ENCODE results near the gene TRAF1.

Gene TRAF1

DNA sequence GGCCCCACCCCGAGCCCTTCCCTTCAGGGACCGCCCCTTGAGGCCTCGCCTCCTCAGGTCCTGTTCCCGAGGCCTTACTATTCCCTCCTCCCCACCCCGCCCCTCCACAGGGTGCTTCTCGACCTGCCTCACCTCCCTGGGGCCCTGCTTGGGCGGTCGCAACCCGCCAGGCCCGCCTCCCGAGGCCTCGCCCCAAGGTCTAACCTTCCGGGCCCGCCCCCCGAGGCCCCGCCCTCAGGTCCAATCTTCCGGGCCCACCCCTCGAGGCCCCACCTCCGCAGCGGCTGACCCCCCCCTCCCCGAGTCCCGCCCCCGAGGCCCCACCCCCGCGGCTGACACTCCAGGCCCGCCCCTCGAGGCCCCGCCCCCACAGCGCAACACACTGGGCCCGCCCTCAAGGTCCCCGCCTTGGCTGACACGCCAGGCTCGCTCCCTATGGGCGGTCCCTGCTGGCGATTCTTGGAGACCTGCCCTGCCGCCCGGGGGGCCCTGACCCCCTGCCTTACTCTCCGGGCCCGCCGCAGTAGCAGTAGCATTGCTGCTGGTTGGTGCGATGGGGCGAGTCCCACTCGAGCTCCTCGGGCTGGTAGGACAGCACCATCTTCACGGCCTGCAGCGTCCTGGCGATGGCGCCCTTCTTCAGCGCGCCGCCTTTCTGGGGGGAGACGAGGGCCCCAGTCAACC, 57.8 kb downstream of the TRAF1 start:
- DNase-seq (ENCODE audit: low read depth), result peak; percentile 97

DNA sequence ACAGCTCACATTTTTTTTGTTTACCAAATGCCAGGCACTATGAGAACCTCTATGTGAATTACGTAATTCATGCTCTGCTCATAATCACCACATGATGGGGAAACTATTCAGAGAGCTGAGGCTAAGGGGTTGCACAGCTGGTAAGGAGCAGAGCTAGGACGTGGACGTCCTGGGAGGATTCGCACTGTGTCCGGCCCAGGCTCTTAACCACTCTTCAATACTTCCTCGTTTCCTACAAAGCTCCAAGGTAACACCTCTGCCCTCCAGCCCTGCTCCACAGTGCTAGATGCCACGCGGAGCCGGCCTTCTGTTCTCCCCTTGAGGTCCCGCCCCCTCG, 58.3 kb downstream of the TRAF1 start:
- DNase-seq (ENCODE audit: low read depth), result no peak

DNA sequence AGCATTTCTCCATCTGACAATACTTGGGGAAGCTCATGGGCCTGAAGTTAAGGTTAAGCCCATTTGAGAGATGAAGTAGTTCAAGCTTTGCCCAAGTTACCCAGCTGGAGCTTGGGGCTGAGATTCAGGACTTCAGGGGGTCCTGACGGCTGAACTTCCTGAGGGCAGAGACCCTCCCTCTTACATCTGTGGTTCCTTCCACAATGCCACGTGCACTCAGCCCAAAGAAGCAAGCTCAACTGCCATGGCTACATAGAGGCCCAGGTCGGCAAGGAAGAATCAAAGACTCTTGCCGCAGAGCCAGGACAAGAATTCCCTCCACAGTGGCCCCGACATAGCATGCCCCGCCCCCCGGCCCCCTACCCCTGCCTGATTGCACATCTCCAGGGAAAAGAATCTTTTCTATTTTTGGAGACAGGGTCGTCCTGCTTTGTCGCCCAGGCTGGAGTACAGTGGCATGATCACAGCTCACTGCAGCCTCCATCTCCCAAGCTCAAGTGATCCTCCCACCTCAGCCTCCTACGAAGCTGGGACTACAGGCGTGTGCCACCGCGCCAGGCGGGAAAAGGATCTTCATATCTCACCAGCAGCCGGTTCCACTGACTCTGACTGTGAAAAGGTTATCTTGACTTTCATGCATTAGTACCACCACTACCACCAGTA, 58.8 kb downstream of the TRAF1 start:
- no peak for DNase-seq (ENCODE audit: low read depth)

DNA sequence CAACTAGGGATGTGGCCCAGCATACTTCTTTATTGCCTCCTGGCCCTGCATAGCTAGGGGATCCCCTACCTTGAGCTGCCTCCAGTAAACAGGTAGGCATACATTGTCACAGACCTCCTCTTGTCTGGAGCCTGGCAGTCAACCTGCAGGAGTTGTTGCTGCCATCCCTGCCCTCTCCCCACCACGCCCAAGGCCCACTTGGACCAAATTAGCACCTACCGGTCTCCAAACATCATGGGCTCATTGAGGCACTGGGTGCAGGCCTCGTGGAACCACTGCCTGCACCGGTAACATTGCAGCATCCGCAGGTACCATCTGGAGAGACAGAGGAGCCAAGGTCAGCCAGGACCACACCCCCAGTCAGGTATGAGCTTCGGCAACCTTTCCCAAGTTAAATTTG, 59.9 kb downstream of the TRAF1 start:
- DNase-seq (ENCODE audit: low read depth), result no peak

DNA sequence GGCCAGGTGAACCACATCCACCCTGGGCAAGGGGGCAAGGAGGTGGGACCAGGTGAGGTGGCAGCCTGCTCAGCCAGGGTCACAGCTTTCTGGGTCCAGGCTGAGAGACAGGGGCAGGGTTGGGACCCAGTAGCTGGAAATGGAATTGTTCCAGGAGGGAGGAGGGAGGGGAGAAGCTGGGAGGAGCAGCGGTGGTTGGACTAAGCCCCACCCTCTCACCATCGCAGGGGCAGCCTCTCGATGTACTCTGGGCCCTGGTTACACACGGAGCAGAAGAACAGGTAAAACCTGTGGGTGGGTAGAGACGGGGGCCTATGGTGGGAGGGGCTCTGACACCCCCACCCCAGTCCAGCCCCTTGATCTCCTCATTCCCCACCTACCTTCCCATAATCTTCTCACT, 60.8 kb downstream of the TRAF1 start:
- no peak for DNase-seq (ENCODE audit: low read depth)

DNA sequence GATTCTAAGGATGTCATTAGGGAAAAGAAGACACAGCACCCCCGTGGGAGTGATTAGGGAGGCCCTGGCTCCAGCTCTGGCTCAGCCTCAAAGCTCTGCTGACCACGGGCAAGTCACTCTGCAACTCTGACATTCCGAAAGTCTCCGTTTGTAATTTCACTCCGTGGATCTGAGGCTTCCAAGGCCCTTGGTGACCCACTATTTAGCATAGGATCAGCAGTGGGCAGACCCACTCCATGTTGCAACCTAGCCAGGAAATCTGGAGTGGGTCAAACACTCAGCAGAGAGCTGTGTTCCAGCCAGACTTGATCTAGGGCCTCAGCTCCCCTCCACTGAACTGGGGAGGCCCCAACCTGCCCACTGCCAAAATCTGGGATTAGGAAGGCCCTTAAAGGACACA, 61.4 kb downstream of the TRAF1 start:
- DNase-seq (ENCODE audit: low read depth), result no peak

DNA sequence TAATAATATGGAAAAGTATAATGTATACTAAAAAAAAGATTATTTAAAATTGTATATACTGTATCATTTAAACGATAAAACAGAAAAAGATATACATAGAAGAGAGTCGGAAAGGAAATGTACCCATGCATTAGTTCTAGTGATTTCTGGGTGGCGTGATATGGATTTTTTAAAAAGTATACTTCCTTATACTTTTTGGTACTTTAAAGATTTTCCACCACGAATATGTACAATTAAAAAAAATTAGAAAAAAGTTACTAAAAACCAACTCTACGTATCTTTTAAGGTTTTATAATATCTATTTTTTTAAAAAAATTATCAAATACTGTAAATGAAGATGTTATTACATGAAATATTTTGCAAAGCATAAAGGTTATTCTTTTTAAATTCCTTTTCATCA, 61.9 kb downstream of the TRAF1 start:
- no peak for DNase-seq (ENCODE audit: low read depth)

DNA sequence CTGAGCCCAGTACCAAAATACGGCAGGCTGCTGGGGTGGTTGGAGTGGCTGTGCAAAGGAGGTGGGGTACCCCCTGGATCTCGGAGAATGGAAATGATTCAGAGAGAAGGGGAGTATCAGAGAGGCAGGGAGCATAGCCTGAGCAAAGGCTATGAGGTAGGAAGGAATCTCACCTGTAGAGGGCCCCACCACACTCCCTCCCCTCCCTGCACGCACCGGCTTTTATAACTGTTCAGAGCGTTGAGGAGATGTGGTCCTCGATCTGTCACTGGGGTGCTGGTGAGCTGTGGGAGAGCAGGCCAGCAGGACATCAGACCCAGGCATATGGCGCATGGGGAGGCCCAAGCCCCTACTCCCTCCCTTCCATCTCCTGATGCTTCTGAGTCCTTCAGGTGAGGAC, 62.8 kb downstream of the TRAF1 start:
- DNase-seq (ENCODE audit: low read depth), result no peak

DNA sequence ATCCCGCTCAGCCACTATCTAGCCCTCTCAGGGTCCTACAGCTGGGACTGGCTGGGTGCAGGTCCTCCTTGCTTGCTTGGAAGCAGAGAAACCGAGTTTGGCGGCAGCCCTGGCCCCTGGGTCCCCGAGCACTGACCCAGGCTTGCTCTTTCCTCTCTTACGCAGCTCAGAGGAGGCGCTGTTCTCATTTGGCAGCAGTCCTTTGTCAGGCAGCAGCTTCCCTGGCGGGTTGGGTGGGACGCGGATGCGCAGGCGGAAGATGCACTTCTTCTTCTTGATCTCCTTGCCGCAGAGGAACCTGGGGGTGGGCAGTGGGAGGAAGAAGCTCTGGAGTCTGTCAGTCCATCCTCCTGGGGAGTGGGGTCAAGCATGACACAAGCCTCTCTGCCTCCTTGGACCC, 64.1 kb downstream of the TRAF1 start:
- no peak for DNase-seq (ENCODE audit: low read depth)

DNA sequence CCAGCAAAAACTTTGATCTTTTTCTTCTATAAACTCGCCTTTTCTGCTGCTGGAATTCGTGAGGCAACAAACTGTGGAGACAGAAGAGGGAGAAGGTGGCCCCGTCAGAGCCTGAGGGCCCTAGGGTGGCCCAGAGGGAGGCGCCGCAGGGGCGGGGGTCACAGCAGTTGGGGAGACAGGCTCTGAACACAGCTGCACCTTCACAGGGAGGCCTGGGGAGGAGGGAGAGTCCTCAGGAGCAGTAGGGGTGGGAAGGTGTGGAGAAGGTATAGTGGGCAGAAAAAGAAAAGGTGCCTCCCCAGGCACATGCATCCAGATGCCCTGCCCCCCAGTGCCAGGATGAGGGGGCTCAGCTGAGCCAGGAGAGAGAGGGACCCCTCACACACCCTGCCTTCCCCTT, 64.7 kb downstream of the TRAF1 start:
- no peak for DNase-seq (ENCODE audit: low read depth)

DNA sequence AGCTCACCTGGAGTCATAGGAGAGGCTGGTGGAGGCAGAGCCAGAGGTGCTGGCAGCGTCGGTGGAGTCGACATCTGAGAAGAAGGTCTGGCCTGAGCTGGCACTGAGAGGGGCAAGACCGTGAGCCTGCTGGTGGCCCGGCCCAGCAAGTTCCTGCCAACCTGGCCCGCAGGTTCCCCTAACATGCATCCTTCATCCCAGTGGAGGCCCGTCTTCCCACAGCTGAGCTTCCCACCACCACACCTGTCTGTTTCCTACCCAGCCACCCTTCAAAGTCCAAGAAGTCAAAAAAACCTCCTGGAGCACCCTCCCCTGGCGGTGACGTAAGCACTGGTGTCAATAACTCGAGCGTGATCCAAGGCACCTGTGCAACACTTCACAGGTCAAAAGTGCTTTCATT, 66.5 kb downstream of the TRAF1 start:
- DNase-seq (ENCODE audit: low read depth), result no peak

DNA sequence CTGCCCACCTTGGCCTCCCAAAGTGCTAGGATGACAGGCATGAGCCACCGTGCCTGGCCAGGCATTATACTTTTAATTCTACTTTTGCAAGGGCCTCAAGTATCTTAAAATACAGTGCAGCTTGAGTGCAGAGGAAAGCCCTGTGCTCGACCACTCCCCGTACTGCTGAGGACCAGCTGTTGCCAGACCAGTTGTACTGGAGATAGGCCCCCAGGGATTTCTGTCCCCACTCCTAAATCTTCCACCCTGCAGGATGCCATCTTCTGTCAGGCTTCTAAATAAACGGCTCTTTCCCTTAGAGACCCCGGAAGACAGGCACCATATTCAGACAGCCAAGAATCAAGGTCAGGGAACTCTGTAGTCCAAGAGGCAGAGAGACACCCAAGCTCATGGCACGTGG, 67.2 kb downstream of the TRAF1 start:
- DNase-seq (ENCODE audit: low read depth), result no peak

DNA sequence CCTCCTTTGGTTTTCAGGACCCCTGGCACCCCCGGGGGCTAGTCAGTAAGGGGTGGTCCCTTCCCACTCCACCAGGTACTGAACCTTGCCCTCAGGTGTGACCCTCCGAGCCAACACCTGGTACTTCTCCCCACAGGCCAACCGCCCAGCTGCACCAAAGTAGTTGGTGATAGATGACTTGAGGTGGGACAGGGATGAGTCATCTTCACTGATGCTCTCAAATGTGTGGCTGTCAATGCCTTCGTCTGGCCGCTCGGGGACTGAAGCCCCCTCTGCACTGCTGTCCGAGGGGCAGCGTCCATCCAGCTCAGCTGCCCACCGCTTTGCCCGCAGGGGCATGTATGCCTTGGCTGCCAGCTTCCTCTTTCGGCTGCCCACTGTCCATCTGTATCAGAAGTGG, 68.7 kb downstream of the TRAF1 start:
- no peak for DNase-seq (ENCODE audit: low read depth)

DNA sequence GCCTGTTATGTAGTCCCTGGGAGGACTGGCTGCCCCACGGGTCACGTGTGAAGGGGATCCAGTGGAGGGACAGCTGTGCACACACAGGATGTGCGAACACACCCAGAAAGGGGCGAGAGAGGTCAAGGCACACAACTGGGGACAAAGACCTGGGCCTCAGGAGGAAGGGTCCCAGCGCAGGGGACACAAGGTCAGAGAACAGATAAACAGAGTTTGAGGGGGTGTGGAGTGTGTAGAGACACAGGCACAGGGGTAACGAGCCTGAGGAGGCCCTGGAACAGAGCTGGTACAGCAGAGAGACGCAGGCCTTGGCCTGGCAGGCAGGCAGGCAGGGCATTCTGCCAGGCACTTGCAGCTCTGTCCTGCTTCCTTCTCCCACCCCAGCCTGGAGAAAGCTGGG, 69.1 kb downstream of the TRAF1 start:
- no peak for DNase-seq (ENCODE audit: low read depth)

DNA sequence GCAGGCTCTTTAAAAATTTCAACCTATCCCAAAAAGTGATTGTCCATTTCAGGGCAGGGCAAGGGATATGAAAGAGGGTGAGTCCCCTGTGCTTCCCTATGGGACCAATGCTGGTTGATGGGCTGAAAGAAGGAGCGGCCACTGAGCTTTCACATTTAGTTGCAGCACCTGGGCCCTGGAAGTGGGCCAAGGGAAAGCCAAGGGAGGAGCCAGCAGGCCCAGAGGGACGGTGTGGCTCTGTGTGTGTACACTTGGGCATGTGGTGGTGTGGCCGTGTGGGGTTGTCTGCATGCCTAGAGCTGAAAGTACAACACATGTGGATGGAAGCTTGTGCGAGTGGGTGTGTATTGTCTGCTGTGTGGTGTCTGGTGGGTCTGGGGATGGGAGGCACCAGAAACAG, 69.9 kb downstream of the TRAF1 start:
- no peak for DNase-seq (ENCODE audit: low read depth)

DNA sequence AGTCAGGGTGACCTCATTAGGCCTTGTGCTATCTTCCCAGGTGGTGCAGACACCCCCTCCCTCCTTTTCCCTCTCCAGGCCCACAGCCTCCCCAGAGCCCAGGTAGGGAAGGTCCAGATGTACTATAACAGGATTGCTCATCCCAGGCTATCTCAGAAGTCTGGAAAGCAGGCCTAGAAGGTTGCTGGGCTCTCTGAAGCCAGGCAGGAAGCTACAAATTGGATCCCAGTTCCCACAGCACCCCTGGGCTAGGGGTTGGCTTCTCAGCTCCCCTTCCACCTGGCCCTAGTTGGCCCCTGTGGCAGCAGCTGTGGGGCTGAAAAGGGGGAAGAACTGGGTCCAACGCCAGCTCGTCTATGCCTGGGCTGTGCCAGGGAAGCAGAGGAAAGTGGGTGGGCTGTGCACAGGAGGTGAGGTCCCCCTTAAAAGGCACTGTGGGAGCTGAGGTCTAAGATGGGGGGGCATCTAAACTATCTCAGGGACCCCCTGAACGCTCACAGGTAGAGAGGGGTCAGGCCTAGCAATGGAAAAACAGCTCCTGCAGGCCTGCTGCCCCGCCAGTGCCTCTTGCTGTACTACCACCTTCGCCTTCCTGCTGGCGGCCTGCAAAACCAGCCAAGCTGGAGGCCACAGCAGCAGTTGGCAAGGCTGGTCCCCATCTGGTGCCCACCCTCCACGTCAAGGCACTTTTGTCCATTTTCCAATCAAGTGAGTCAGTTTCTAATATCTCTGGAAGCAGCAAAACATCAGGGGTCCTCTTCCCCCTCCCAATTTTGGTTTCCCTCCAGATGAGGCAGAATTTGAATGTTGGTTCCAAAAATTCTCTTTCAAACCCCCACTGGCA, 70.5 kb downstream of the TRAF1 start:
- DNase-seq (ENCODE audit: low read depth), result no peak

DNA sequence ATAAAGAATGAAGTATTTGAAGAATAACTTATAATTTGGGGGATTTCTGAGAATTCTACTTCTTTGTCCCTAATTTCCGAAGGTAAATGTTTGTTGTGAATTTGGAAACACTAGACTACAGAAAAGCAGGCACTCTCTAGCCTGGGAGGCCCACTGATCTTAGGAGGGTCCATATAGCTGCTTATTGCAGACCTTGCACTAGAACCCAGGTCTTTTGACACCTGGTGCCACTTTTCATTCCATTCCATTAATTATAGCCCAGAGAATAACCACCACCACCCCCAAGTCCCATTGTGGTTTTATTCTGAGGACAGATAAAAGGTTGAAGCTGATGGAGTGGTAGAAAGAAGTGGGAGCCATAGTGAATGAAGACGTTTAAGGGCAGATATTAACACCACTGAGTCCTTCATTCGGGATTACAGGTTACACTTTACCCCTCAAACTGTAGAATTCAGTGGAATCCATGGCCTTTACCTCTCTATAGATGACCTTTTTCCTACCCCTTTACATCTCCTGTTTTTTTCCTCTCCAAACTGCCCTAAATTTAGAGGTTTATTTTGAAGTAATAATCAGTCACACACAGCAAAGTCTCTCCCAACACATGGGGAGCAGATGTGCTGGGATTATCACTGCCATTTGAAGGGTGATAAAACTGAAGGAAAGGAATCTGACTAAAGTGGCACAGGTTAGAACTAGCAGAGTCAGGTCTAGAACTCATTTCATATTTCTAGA, 71.8 kb downstream of the TRAF1 start:
- no peak for DNase-seq (ENCODE audit: low read depth)

DNA sequence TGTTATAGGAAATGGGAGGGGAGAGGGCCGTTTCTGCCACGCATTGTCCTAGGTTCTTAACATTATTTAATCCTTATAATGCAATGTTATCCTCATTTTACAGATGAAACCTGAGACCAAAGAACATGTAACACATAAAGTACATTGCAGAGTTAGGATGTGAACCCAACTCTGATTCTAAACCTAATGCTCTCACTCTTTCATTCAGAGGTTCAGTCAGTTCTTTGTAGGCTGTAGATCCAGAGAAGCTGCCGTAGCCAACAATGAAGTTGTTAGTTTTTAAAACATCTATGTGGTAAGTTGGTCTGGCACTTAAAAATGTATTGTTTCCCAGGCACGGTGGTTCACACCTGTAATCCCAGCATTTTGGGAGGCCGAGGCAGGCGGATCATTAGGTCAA, 73.4 kb downstream of the TRAF1 start:
- DNase-seq (ENCODE audit: low read depth), result no peak
